HG02884 (cell line): ENCODE data around the gene STT3A.

Experiments
- ATAC-seq: cut with Tn5 transposase; IDR thresholded peaks from one replicate; pipeline ENCODE4 v1.9.1; 2021; ENCODE audit warnings: mild to moderate bottlenecking, moderate library complexity; ENCODE audit not compliant: unreplicated experiment

STT3A gene

GRCh38 chr11:125587480-125587879 lies 5.2 kb upstream of the STT3A start:
- no peak for ATAC-seq

GRCh38 chr11:125588505-125588904 lies 4.1 kb upstream of the STT3A start:
- ATAC-seq: no peak

- peak; percentile 15 for ATAC-seq
These were observed 875 bp upstream of the STT3A start for GRCh38 chr11:125591649-125592304.

- ATAC-seq: no peak
These were observed 615 bp downstream of the STT3A start for GRCh38 chr11:125593114-125593820.

- ATAC-seq: no peak
These were observed 2.3 kb downstream of the STT3A start for GRCh38 chr11:125594958-125595357.

GRCh38 chr11:125600663-125601062 lies 8.0 kb downstream of the STT3A start:
- no peak for ATAC-seq

GRCh38 chr11:125603207-125603606 lies 10.6 kb downstream of the STT3A start:
- no peak for ATAC-seq

- no peak for ATAC-seq
These were observed 12.8 kb downstream of the STT3A start for GRCh38 chr11:125605417-125605816.

- ATAC-seq: no peak
These were observed 16.9 kb downstream of the STT3A start for GRCh38 chr11:125609545-125609944.

- no peak for ATAC-seq
These were observed 25.7 kb downstream of the STT3A start for GRCh38 chr11:125618383-125618782.

GRCh38 chr11:125621995-125622394 lies 29.3 kb downstream of the STT3A start:
- no peak for ATAC-seq

- ATAC-seq: no peak
These were observed 30.4 kb downstream of the STT3A start for GRCh38 chr11:125623064-125623463.

GRCh38 chr11:125624756-125625213 lies 32.1 kb downstream of the STT3A start, which contains the start of gene CHEK1:
CHEK1 (plus strand) TSS chr11:125625163; CDS start chr11:125626769, 1,606 bp downstream.
- no peak for ATAC-seq

- ATAC-seq: peak; percentile 29
These were observed 32.6 kb downstream of the STT3A start for GRCh38 chr11:125625225-125625629.

- ATAC-seq: peak; percentile 82
These were observed 33.1 kb downstream of the STT3A start for GRCh38 chr11:125625630-125626287.

- ATAC-seq: peak; percentile 21
These were observed 33.8 kb downstream of the STT3A start for GRCh38 chr11:125626288-125626950.

- ATAC-seq: no peak
These were observed 34.7 kb downstream of the STT3A start for GRCh38 chr11:125627236-125627910.

- ATAC-seq: no peak
These were observed 45.2 kb downstream of the STT3A start for GRCh38 chr11:125637840-125638239.

- no peak for ATAC-seq
These were observed 45.7 kb downstream of the STT3A start for GRCh38 chr11:125638315-125638714.

- no peak for ATAC-seq
These were observed 53.2 kb downstream of the STT3A start for GRCh38 chr11:125645871-125646270.
